Heart right ventricle (tissue), 16 donors: ENCODE measurements around the gene DGKZ. TPM values are rescaled to one million over a fixed set of nuclear protein-coding genes. Genes with fewer than 3 reads are reported as not detected.
"Not testable (repeated sequence)": the region's sequence is repeated elsewhere in the genome, so short reads cannot be mapped to it uniquely, and the experiment has no call there.

ENCODE experiments used
- ATAC-seq, 8 donors: fragments of 200-7000 bp; cut with Tn5 transposase; one replicate each; pipeline ENCODE4 v1.9.1; 2020; ENCODE audit warnings: mild to moderate bottlenecking in 8 of 8, moderate library complexity in 8 of 8, moderate number of reproducible peaks in 1 of 8
- DNase-seq, 2 donors: peaks; one replicate each; pipeline ENCODE4 v3.0.0-alpha.2; 2020
- H3K27ac ChIP-seq, 10 donors: fragments of 200-600 bp; sonication (generic) in 2 of 10; one replicate each; pipeline versions ENCODE4 v1.5.0 to v1.8.0; 2020 to 2022; ENCODE audit warnings: mild to moderate bottlenecking in 3 of 10
- H3K27me3 ChIP-seq, 7 donors: fragments of 200-600 bp; one replicate each; pipeline ENCODE4 v1.8.0; 2021 to 2022; ENCODE audit warnings: mild to moderate bottlenecking in 2 of 7
- H3K36me3 ChIP-seq, 9 donors: fragments of 200-600 bp; sonication (generic) in 1 of 9; one replicate each; pipeline versions ENCODE4 v1.5.0 to v1.8.0; 2020 to 2022; ENCODE audit warnings: mild to moderate bottlenecking in 2 of 9
- H3K4me1 ChIP-seq, 9 donors: fragments of 200-600 bp; sonication (generic) in 1 of 9; one replicate each; pipeline versions ENCODE4 v1.5.0 to v1.8.0; 2020 to 2022; ENCODE audit warnings: mild to moderate bottlenecking in 4 of 9
- H3K4me3 ChIP-seq, 10 donors: fragments of 200-600 bp; sonication (generic) in 2 of 10; one replicate each; pipeline versions ENCODE4 v1.5.0 to v1.8.0; 2020 to 2022; ENCODE audit warnings: mild to moderate bottlenecking in 7 of 10, moderate library complexity in 2 of 10
- H3K9me3 ChIP-seq, 11 donors: fragments of 200-600 bp in 10 of 11; sonication (generic) in 2 of 11; one replicate each; pipeline versions ENCODE4 v1.5.0 to v1.8.0; 2013 to 2022; ENCODE audit warnings: mild to moderate bottlenecking in 2 of 11, control low read depth in 1 of 11, moderate library complexity in 1 of 11
- CTCF ChIP-seq, 9 donors: fragments of 200-600 bp; sonication (generic) in 2 of 9; IDR thresholded peaks; one replicate each; pipeline versions ENCODE4 v1.5.0 to v1.8.0; 2021 to 2022; ENCODE audit warnings: antibody characterized with exemption in 9 of 9, mild to moderate bottlenecking in 5 of 9, moderate library complexity in 1 of 9
- WGBS, 2 donors: extraction: QIAGEN DNeasy Blood & Tissue Kit; methylation state at CpG; one replicate each; pipeline ENCODE4 v1.1.7; 2013; ENCODE audit warnings: inconsistent platforms in 1 of 2; 5-methylcytosine and 5-hydroxymethylcytosine counted together
- intact Hi-C, 10 donors: fragments of 100-400 bp; cut with DNase I; formaldehyde crosslinking; loops; one replicate each; pipeline versions ENCODE4 v1.11.1 to v1.14.2; 2022
- polyA plus RNA-seq, 2 donors: library from polyadenylated mRNA; stranded (reverse); fragments of 200-250 nt; gene quantifications; one replicate each; pipeline ENCODE4 v1.2.3, GENCODE V29; 2013
- total RNA-seq, 10 donors: library from RNA; stranded (reverse); fragmentation: NEBNext Ultra II Directional in 3 of 10; extraction: Animal tissue kit (Norgen Biotek cat#: 25700) in 3 of 10; gene quantifications; one replicate each; pipeline versions ENCODE4 v1.2.1 to v1.2.4, GENCODE V29; 2021 to 2023
- donor health status: Arrhythmogenic right ventricular cardiomyopathy.
- donor health status: ischemic (EF 13 %, LVEDD 7.1; RV severe dilation, severe dysfunction).
- donor health status: healthy with polysubstance abuse.
- donor health status: DM: no; HTN: yes; CAD: no.
- donor health status: DM: no; HTN: no; CAD: no.
- donor health status: ischemic (EF 25% LVEDD 6.9; RV normal size, moderate dysfunction).
- donor health status: ischemic (EF 25% LVEDD 5.7; RV mildly dilated, moderate dysfunction).
- donor health status: healthy.
- donor health status: DM: yes; HTN: yes; CAD: no.
- donor health status: Ischemic cardiomyopathy.
- donor health status: ischemic (EF 35%, LVEDD 5.7; RV mildly dilated, moderate dysfunction).
- donor health status: nonischemic (EF 11% LVEDD 7.7; RV severe dilation, severe dysfunction).
- donor health status: DM: yes; HTN: yes; CAD: no.
- donor health status: PGD.
- donor health status: ischemic (EF 29% LVEDD 5.4; RV normal size, mild dysfunction).
- donor health status: nonischemic (EF 23%, LVEDD 6.1; RV moderate dilation, normal function).

DGKZ gene
- total and polyA plus RNA-seq, 12 donors, result 31.9 to 107 (median 60.1) TPM

GRCh38 chr11:46300270-46300669 lies 47.0 kb upstream of the DGKZ start:
- Histone ChIP-seq H3K27ac (no peak overlapping the region), H3K4me1 (peaks cover 9 to 38% (median 22%) of the 10 kb centered on the region in 9 donors), H3K9me3 (no peaks in the 10 kb centered on the region), H3K4me3 (no peak overlapping the region), H3K36me3 (peaks cover 0 to 32% (median 0%) of the 10 kb centered on the region in 9 donors), H3K27me3 (peaks cover 0 to 26% (median 0%) of the 10 kb centered on the region in 7 donors)
- TF ChIP-seq CTCF (IDR thresholded peaks at IDR 0.05), result no peak
- ATAC-seq (no peak), DNase-seq (no peak)
- intact Hi-C loops, result loop anchor here in 1 of 10 donors (10.0 kb wide), 1 partner anchor 175 kb away; the partner anchor contains the start of gene PHF21A
- WGBS, 2 donors, result 97 to 98% methylated on average over 7 of the region's 7 CpGs

GRCh38 chr11:46302866-46303265 lies 44.4 kb upstream of the DGKZ start:
- no peak overlapping the region for H3K27ac ChIP-seq
- H3K4me3 ChIP-seq, result no peak overlapping the region
- intact Hi-C loops, result loop anchor here in 1 of 10 donors (10.0 kb wide), 1 partner anchor 178 kb away; the partner anchor contains the start of gene PHF21A
- peaks cover 0 to 42% (median 0%) of the 10 kb centered on the region in 9 donors for H3K36me3 ChIP-seq
- TF ChIP-seq CTCF (IDR thresholded peaks at IDR 0.05), result no peak
- DNase-seq, result no peak
- WGBS, 2 donors, result 88 to 93% methylated on average over 7 of the region's 7 CpGs
- H3K27me3 ChIP-seq, result no peaks in the 10 kb centered on the region
- no peaks in the 10 kb centered on the region for H3K9me3 ChIP-seq
- no peak for ATAC-seq
- peaks cover 0 to 15% (median 0%) of the 10 kb centered on the region in 9 donors for H3K4me1 ChIP-seq

- intact Hi-C loops, result loop anchor here in 1 of 10 donors (10.0 kb wide), 1 partner anchor 179 kb away; the partner anchor contains the start of gene PHF21A
- not testable (repeated sequence) for H3K27ac ChIP-seq, H3K9me3 ChIP-seq, ATAC-seq, H3K27me3 ChIP-seq, DNase-seq, H3K4me3 ChIP-seq
- peaks cover 0 to 45% (median 0%) of the 10 kb centered on the region in 9 donors for H3K36me3 ChIP-seq
- H3K4me1 ChIP-seq, result peaks cover 0 to 16% (median 6%) of the 10 kb centered on the region in 9 donors
- 91 to 93% methylated on average over 12 of the region's 12 CpGs for WGBS, 2 donors
These were observed 43.2 kb upstream of the DGKZ start for GRCh38 chr11:46304036-46304435.

GRCh38 chr11:46304605-46305179 lies 42.6 kb upstream of the DGKZ start:
- Histone ChIP-seq H3K27ac (no peak overlapping the region), H3K27me3 (no peaks in the 10 kb centered on the region), H3K4me1 (peaks cover 0 to 9% (median 6%) of the 10 kb centered on the region in 9 donors), H3K4me3 (no peak overlapping the region), H3K36me3 (peaks cover 0 to 50% (median 0%) of the 10 kb centered on the region in 9 donors), H3K9me3 (no peaks in the 10 kb centered on the region)
- DNase-seq, result no peak
- intact Hi-C loops, result loop anchor here in 2 of 10 donors (5.0 to 10.0 kb wide), 2 partner anchors 62 to 180 kb away; partner anchors contain the start of gene PHF21A (in 1 of the 2)
- 93% methylated on average over 10 of the region's 10 CpGs for WGBS, 2 donors
- TF ChIP-seq CTCF (IDR thresholded peaks at IDR 0.05), result no peak
- no peak for ATAC-seq

- H3K4me3 ChIP-seq, result no peak overlapping the region
- intact Hi-C loops, result loop anchor here in 2 of 10 donors (5.0 to 10.0 kb wide), 2 partner anchors 63 to 180 kb away; partner anchors contain the start of gene PHF21A (in 1 of the 2)
- no peaks in the 10 kb centered on the region for H3K27me3 ChIP-seq
- ATAC-seq (no peak), DNase-seq (no peak)
- H3K4me1 ChIP-seq, result peaks cover 0 to 9% (median 6%) of the 10 kb centered on the region in 9 donors
- peaks cover 0 to 50% (median 0%) of the 10 kb centered on the region in 9 donors for H3K36me3 ChIP-seq
- WGBS, 2 donors, result 59 to 72% methylated on average over 6 of the region's 6 CpGs
- H3K27ac ChIP-seq, result no peak overlapping the region
- TF ChIP-seq CTCF (IDR thresholded peaks at IDR 0.05), result peak in 2 of 9 donors; percentile 6 to 17
- H3K9me3 ChIP-seq, result no peaks in the 10 kb centered on the region
These were observed 42.0 kb upstream of the DGKZ start for GRCh38 chr11:46305295-46305694.
